ENCODE results near the gene ANKRD40CL. TPM values are rescaled to one million over a fixed set of nuclear protein-coding genes. Genes with fewer than 3 reads are reported as not detected.

The ANKRD40CL gene
- total and polyA plus RNA-seq, 9 of the 15 experiments (the other 6 are each of a cell fraction or from before 2014, with no cell fraction given) = not detected

- TF ChIP-seq, protein P1, sequence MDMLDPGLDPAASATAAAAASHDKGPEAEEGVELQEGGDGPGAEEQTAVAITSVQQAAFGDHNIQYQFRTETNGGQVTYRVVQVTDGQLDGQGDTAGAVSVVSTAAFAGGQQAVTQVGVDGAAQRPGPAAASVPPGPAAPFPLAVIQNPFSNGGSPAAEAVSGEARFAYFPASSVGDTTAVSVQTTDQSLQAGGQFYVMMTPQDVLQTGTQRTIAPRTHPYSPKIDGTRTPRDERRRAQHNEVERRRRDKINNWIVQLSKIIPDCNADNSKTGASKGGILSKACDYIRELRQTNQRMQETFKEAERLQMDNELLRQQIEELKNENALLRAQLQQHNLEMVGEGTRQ (CRISPR knock-in tag; IDR thresholded peaks at IDR 0.05) = no peak
- TF ChIP-seq RAD51 (IDR thresholded peaks at IDR 0.05; ENCODE audit: borderline replicate concordance, low read depth) = no peak
- peak; percentile 72 to 75 for TF ChIP-seq NRF1 (conservative IDR thresholded peaks at IDR 0.05 in 1 of 2, IDR thresholded peaks at IDR 0.05 in 1 of 2)
- no peak for TF ChIP-seq BRCA1 (IDR thresholded peaks at IDR 0.05)
- no peak for TF ChIP-seq BRCA1 (CRISPR knock-in tag; IDR thresholded peaks at IDR 0.05)
- TF ChIP-seq, protein P2, sequence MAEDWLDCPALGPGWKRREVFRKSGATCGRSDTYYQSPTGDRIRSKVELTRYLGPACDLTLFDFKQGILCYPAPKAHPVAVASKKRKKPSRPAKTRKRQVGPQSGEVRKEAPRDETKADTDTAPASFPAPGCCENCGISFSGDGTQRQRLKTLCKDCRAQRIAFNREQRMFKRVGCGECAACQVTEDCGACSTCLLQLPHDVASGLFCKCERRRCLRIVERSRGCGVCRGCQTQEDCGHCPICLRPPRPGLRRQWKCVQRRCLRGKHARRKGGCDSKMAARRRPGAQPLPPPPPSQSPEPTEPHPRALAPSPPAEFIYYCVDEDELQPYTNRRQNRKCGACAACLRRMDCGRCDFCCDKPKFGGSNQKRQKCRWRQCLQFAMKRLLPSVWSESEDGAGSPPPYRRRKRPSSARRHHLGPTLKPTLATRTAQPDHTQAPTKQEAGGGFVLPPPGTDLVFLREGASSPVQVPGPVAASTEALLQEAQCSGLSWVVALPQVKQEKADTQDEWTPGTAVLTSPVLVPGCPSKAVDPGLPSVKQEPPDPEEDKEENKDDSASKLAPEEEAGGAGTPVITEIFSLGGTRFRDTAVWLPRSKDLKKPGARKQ (CRISPR knock-in tag; IDR thresholded peaks at IDR 0.05) = no peak
- no peak for TF ChIP-seq EHMT2 (IDR thresholded peaks at IDR 0.05)
- TF ChIP-seq, protein P3, sequence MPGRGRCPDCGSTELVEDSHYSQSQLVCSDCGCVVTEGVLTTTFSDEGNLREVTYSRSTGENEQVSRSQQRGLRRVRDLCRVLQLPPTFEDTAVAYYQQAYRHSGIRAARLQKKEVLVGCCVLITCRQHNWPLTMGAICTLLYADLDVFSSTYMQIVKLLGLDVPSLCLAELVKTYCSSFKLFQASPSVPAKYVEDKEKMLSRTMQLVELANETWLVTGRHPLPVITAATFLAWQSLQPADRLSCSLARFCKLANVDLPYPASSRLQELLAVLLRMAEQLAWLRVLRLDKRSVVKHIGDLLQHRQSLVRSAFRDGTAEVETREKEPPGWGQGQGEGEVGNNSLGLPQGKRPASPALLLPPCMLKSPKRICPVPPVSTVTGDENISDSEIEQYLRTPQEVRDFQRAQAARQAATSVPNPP (IDR thresholded peaks at IDR 0.05; ENCODE audit: borderline replicate concordance, insufficient read depth, insufficient read length) = no peak
- 0 out of 2 replicates have a peak, but pooled peaks have one; percentile 30 for TF ChIP-seq ZNF133 (CRISPR knock-in tag; IDR thresholded peaks at IDR 0.05)
- no peak for TF ChIP-seq TRIM24 (IDR thresholded peaks at IDR 0.05)
- 0 out of 2 replicates have a peak, but pooled peaks have one; percentile 83 for TF ChIP-seq AFF4 (CRISPR knock-in tag; IDR thresholded peaks at IDR 0.05)
- TF ChIP-seq PBX2 (CRISPR knock-in tag; IDR thresholded peaks at IDR 0.05; ENCODE audit: low read depth) = no peak
- TF ChIP-seq PBX2 (tag; conservative IDR thresholded peaks at IDR 0.05; ENCODE audit: low read depth) = no peak
- TF ChIP-seq SUPT5H (IDR thresholded peaks at IDR 0.05) = peak; percentile 98
- no peak for TF ChIP-seq JUNB (CRISPR knock-in tag; conservative IDR thresholded peaks at IDR 0.05)
- no peak for TF ChIP-seq THRAP3 (IDR thresholded peaks at IDR 0.05; ENCODE audit: borderline replicate concordance)
- no peak for TF ChIP-seq ADNP (tag; IDR thresholded peaks at IDR 0.05)
- no peak for TF ChIP-seq HOXB6 (CRISPR knock-in tag; IDR thresholded peaks at IDR 0.05; ENCODE audit: borderline replicate concordance)
- TF ChIP-seq ZNF507 (tag; conservative IDR thresholded peaks at IDR 0.05) = no peak
Measured at GRCh38 chr17:50719144-50719923, 48.0 kb downstream of the ANKRD40CL start, which contains the start of gene LUC7L3 (continued).

Data from K562 (cell line).